ENCODE results near the gene SORCS2.

DNA sequence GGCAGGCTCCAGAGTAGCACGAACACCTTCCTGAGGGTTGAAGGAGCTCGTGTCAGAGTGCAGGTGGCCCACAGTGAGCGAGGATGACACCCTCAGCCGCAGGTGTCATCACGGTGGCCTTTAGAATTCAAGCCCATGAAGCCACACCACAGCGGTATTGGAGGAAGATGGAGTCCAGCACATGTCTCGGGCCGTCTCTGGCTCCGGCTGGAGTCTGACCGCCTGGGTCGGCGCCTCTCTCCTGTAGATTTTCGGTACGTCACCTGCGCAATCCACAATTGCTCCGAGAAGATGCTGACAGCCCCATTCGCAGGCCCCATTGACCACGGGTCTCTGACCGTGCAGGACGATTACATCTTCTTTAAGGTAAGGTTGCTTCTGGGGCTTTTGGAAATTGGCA lies 471.8 kb downstream of the SORCS2 start:
- TF ChIP-seq EZH2 (IDR thresholded peaks at IDR 0.05; ENCODE audit: borderline replicate concordance, insufficient read depth, low read depth, low read length, poor library complexity, severe bottlenecking) (no peak), CTCF (IDR thresholded peaks at IDR 0.05) (no peak)
